ENCODE data around the gene USP28. TPM values are rescaled to one million over a fixed set of nuclear protein-coding genes. Genes with fewer than 3 reads are reported as not detected.

Gene USP28
- total and polyA plus RNA-seq, 11 donors = 28.8 to 172 (median 122) TPM

DNA sequence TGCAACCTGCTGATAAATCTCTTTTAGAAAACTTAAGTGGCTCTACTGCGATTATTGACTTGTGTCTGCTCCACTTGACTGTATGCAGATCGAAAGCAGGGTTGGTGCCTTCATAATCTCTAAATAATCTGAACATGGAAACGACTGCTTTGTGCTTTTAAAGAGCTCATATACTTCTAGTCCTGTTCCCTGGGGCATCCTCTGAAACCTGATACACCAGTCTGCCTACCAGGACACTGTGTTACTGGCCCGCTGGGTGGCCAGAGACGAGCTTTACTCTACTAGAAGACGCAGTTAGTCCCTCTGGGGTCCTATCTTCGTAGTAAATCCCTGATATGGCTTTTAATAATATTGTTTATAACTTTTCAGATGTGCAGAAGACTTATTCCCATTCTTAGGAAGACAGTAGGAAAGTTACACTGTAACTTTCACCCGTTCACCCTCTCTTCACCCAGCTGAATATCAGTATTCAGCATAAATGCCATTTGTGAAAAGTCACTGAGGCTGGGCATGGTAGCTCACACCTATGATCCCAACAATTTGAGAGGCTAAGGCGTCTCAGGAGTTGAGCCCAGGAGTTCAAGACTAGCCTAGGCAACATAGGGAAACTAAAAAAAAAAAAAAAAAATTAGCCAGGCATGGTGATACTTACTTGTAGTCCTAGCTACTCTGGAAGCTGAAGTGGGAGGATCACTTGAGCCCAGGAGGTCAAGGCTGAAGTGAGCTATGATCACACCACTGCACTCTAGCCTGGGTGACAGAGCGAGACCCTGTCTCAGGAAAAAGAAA, 20.2 kb upstream of the USP28 start:
- Histone ChIP-seq H3K27me3 (no peaks in the 10 kb centered on the region), H3K27ac (no peak overlapping the region), H3K36me3 (no peaks in the 10 kb centered on the region), H3K9me3 (no peaks in the 10 kb centered on the region), H3K4me3 (no peak overlapping the region), H3K4me1 (peaks cover 0 to 15% (median 0%) of the 10 kb centered on the region in 12 donors)
- TF ChIP-seq, protein P1, sequence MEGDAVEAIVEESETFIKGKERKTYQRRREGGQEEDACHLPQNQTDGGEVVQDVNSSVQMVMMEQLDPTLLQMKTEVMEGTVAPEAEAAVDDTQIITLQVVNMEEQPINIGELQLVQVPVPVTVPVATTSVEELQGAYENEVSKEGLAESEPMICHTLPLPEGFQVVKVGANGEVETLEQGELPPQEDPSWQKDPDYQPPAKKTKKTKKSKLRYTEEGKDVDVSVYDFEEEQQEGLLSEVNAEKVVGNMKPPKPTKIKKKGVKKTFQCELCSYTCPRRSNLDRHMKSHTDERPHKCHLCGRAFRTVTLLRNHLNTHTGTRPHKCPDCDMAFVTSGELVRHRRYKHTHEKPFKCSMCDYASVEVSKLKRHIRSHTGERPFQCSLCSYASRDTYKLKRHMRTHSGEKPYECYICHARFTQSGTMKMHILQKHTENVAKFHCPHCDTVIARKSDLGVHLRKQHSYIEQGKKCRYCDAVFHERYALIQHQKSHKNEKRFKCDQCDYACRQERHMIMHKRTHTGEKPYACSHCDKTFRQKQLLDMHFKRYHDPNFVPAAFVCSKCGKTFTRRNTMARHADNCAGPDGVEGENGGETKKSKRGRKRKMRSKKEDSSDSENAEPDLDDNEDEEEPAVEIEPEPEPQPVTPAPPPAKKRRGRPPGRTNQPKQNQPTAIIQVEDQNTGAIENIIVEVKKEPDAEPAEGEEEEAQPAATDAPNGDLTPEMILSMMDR (IDR thresholded peaks at IDR 0.05) = no peak
- TF ChIP-seq POLR2A (IDR thresholded peaks at IDR 0.05) = no peak
- 55 to 59% (median 56%) methylated on average over 10 of the region's 10 CpGs for WGBS, 4 donors
- intact Hi-C loops (cut with DNase I) = loop anchor here (1.0 to 10.0 kb wide), 8 partner anchors 99 to 367 kb away; no protein-coding TSS in a partner anchor
- no peak for DNase-seq
- ATAC-seq = peak; percentile 64 to 77 (median 70)

DNA sequence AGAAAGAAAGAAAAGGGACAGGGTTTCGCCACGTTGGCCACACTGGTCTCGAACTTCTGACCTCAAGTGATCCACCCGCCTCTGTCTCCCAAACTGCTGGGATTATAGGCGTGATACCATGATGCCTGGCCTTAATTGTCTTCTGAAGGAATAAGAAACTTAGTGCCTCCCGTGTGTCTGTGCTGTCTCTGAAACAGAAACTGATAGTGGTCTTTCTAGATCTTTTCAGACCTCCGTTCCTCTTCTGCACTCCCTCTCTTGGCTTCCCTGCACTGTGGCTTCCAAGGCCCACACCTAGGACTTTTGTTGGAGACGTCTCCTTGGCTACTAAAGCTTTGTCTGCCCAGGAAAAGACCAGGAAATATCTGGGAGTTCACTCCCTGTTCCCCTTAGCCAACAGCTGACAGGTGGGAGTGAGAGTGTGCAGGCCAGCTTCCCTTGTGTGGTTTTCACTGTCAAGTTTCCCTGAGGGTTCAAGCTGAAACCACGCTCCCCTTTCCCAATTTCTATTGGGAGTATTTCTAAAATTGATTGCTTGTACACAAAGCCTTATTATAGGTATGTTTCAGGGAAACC, 19.1 kb upstream of the USP28 start:
- peak; percentile 59 to 82 (median 70) for ATAC-seq
- Histone ChIP-seq H3K27me3 (no peaks in the 10 kb centered on the region), H3K4me1 (peaks cover 0 to 15% (median 0%) of the 10 kb centered on the region in 12 donors), H3K36me3 (no peaks in the 10 kb centered on the region), H3K9me3 (no peaks in the 10 kb centered on the region), H3K4me3 (no peak overlapping the region), H3K27ac (no peak overlapping the region)
- WGBS, 4 donors = 49 to 52% (median 51%) methylated on average over 9 of the region's 9 CpGs
- intact Hi-C loops (cut with DNase I) = loop anchor here in 6 of 10 donors (2.0 to 10.0 kb wide), 4 partner anchors 100 to 368 kb away; no protein-coding TSS in a partner anchor
- TF ChIP-seq, protein P1 (IDR thresholded peaks at IDR 0.05) = no peak
- TF ChIP-seq POLR2A (IDR thresholded peaks at IDR 0.05) = no peak
- peak in 1 of 5 donors; percentile 32 for DNase-seq

DNA sequence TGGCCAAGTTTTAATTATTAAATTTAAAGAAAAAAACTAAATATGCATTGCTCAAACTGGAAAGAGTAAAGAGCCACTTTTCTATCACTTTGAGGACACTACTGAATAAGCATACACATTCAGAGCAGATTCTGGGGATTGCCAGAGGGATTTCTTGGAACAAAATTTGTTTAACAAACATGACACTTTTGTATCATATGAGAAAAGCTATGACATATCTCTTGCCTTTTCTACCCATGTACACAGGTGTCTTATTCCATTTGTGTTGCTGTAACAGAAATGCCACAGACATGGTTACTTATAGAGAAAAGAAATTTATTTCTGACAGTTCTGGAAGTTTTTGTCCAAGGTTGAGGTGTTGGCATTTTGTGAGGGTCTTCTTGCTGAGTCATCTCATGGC, 13.5 kb upstream of the USP28 start:
- Histone ChIP-seq H3K4me3 (no peak overlapping the region), H3K36me3 (no peaks in the 10 kb centered on the region), H3K4me1 (no peaks in the 10 kb centered on the region), H3K27me3 (no peaks in the 10 kb centered on the region), H3K9me3 (no peaks in the 10 kb centered on the region), H3K27ac (no peak overlapping the region)
- DNase-seq (no peak), ATAC-seq (no peak)
- TF ChIP-seq, protein P1 (IDR thresholded peaks at IDR 0.05) = no peak
- no peak for TF ChIP-seq POLR2A (IDR thresholded peaks at IDR 0.05)
- intact Hi-C loops (cut with DNase I) = no loop called here

DNA sequence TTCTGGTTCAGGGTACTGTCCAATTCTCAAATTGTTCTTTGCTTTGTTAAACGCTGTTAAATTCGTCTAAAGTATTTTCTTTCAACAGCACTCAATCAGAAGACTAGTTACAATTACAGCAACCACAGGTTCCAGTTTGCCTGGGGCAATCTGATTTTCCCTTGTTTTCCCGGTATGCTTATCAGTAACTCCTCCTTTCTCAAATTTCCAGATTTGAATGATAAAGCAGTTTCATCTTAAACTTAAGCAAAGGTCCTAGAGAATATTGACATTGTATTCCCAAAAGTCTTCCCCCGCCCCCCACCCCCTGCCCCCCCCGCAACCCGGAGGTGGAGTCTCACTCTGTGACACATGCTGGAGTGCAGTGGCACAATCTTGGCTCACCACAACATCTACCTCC, 10.5 kb upstream of the USP28 start:
- ATAC-seq = no peak

More for the DNA sequence above, 10.5 kb upstream of the USP28 start:
- no peak overlapping the region for H3K4me3 ChIP-seq
- no peaks in the 10 kb centered on the region for H3K9me3 ChIP-seq
- WGBS, 4 donors = 70 to 79% (median 76%) methylated on average over 5 to 6 of the region's 6 CpGs
- no peaks in the 10 kb centered on the region for H3K36me3 ChIP-seq
- TF ChIP-seq, protein P1 (IDR thresholded peaks at IDR 0.05) = no peak
- TF ChIP-seq POLR2A (IDR thresholded peaks at IDR 0.05) = no peak
- H3K27me3 ChIP-seq = no peaks in the 10 kb centered on the region
- H3K27ac ChIP-seq = no peak overlapping the region
- DNase-seq = no peak
- H3K4me1 ChIP-seq = no peaks in the 10 kb centered on the region
- intact Hi-C loops (cut with DNase I) = no loop called here
